HuH-7 (cell line): ENCODE measurements around the gene PPP1R12B.
"Not testable (repeated sequence)": the region's sequence is repeated elsewhere in the genome, so short reads cannot be mapped to it uniquely, and the experiment has no call there.

Source experiments
- DNase-seq: peaks from one replicate; pipeline ENCODE4 v3.0.0; 2011; ENCODE audit warnings: low spot score

PPP1R12B gene

DNA sequence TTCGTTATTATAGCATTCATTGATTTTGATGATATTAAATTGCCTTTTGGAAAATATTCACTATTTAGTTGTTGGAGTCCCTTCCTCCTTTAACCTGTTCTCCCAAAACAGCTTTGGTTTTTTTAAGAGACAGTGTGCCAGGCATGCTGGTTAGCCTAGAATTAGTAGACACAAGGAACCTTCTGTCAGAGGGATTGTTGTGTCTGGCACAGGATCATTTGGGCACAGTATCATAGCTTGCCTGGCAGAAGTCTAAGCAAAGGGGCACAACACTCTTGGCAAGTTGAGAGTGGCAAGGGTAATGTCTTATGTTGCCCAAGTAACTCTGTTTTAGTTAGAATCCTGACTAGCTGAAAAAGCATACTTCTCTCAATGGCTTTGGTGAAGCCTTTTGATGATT is 49.9 kb downstream of the PPP1R12B start:
- DNase-seq = not testable (repeated sequence)

- not testable (repeated sequence) for DNase-seq
Observed at GRCh38 chr1:202401771-202402170, 53.3 kb downstream of the PPP1R12B start.

GRCh38 chr1:202403381-202403780 is 54.9 kb downstream of the PPP1R12B start:
- not testable (repeated sequence) for DNase-seq

GRCh38 chr1:202405928-202406327 is 57.4 kb downstream of the PPP1R12B start:
- DNase-seq = no peak

- not testable (repeated sequence) for DNase-seq
Observed at GRCh38 chr1:202406896-202407295, 58.4 kb downstream of the PPP1R12B start.

GRCh38 chr1:202407378-202407777 is 58.9 kb downstream of the PPP1R12B start:
- DNase-seq = not testable (repeated sequence)

- DNase-seq = not testable (repeated sequence)
Observed at GRCh38 chr1:202410251-202410650, 61.8 kb downstream of the PPP1R12B start.

GRCh38 chr1:202410854-202411357 is 62.4 kb downstream of the PPP1R12B start:
- DNase-seq = not testable (repeated sequence)

DNA sequence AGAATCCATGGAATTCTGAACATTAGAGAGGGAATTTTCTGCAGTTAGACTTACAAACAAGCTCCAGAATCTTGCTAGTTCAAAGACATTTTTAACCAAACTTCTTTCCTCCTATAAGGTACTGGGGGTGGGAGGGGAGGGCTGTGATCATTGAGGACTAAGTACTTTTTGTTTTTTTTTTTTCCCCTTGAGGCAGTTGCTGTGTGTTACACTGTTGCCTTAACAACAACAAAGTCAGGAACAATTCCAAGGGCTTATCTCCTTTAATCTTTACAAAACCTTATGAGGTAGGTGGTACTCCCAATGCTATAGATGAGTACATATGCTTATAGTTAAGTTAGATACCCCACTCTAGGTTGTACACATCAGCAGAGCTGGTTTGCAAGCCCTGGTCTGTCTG is 62.9 kb downstream of the PPP1R12B start:
- no peak for DNase-seq

DNA sequence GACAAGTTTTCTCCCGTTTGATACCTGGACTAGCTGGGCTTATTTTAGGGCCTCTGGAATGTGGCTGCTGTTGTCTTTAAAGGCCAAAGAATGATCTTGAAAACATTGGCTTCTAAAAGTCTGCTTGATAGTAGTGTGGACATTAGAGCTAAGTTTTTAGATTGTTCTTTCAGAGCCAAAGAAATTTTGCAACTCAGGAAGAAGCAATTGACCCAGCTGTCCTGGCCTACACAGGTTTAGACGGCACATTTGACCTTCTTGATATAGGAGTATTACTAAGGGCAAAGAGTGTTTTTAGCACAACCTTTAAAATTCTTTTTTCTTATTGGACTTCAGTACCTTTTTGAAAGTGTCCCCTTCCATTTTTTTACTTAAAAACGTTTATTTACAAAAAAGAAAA is 63.9 kb downstream of the PPP1R12B start:
- not testable (repeated sequence) for DNase-seq

- DNase-seq = no peak
Observed at GRCh38 chr1:202416641-202417040, 68.1 kb downstream of the PPP1R12B start.

- DNase-seq = not testable (repeated sequence)
Observed at GRCh38 chr1:202417141-202417540, 68.6 kb downstream of the PPP1R12B start.

DNA sequence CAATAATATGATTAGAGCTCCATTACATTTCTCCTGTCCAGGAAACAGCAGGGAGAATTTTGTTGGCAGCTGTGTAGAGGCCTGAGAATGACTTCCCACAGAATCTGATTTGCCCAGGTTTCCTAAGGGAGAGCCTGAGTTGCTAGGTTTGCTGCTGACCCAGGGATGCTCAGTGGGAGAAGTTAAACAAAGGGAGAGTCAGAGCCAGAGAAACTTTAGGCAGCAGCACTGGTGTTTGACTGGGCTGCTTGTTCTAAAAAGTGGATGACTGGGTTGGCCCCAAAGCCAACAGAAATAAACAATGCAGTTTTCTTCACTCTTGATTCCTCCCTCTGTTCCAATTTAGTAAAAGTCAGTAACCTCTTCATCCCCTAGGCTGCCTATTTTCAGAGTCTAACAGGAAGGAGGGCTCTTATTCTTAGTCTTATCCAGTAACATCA is 69.3 kb downstream of the PPP1R12B start:
- DNase-seq = not testable (repeated sequence)

DNA sequence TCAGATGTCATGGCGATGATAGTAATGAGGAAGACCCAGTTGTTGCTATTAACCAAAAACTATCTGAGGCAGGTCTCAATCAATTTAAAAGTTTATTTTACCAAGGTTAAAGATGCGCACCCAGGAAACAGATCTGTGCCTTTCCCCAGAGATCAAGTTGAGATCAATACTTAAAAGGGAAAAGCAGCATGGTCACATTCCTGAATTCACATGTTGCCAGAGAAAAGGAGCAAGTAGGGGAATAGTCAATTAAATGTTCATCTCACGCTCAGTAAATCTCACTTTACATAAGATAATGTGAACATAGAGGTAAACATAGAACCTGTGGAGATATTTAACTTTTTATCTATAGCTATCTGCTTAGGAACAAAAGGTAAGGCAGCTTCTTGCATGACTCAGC is 71.2 kb downstream of the PPP1R12B start:
- not testable (repeated sequence) for DNase-seq

GRCh38 chr1:202420422-202421094 is 72.1 kb downstream of the PPP1R12B start:
- not testable (repeated sequence) for DNase-seq

GRCh38 chr1:202422709-202423108 is 74.2 kb downstream of the PPP1R12B start:
- not testable (repeated sequence) for DNase-seq

GRCh38 chr1:202424260-202424659 is 75.8 kb downstream of the PPP1R12B start:
- not testable (repeated sequence) for DNase-seq

DNA sequence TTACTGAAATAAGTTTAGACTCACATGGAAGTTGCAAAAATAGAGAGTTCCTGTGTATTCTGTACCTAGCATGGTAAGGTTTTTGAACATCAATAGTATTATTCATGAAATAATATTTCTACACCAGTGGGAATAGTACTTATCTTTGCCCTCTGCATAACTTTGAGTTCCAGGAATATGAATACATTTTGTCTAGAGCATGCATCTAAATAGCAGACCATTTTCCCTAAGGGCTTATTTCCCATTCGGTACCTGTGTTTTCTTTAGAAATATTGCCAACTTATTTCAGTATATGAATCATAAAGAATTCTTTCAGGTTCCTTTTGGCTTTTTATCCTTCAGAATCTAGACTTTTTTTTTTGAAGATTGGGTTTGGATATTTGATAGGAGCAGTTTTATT is 81.6 kb downstream of the PPP1R12B start:
- not testable (repeated sequence) for DNase-seq

GRCh38 chr1:202432338-202432737 is 83.8 kb downstream of the PPP1R12B start:
- not testable (repeated sequence) for DNase-seq

- DNase-seq = no peak
Observed at GRCh38 chr1:202433155-202434043, 84.9 kb downstream of the PPP1R12B start.

GRCh38 chr1:202434059-202434458 is 85.6 kb downstream of the PPP1R12B start:
- DNase-seq = peak; percentile 20

DNA sequence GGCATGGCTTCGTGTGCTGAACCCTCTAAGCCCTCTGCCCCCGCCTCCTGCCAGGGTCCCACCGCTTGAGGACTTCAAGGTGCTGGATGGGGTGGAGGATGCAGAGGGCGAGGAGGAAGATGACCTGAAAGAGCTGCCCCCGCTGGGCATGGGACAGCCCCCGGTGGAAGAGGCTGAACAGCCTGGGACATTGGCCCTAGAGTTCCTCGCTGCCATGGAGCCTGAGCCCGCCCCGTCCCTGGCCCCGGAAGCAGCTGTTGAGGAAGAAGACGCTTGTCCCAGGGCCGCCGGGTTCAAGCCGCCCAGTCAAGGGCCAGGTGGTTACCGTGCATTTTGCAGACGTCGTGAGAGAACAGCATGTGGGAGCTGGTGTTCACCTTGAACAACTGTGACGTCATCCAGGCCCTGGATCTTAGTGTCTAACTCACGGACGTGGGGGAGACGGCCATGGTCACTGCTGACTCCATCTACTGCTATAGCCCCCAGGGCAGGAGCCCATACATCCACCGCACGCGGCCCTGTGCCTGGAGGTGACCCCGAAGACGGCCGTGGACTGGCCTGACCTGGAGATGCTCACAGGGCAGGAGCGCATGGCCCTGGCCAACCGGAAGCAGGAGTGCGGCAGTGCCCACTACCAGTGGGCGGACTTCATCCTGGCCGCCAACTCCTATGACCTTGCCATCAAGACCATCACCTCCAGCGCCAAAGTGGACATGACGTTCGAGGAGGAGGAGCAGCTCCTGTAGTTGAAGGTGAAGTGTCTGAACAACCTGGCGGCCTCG is 90.1 kb downstream of the PPP1R12B start:
- DNase-seq = no peak
